Naive B cell (primary cell): ENCODE data around the gene MEN1. TPM values are rescaled to one million over a fixed set of nuclear protein-coding genes. Genes with fewer than 3 reads are reported as not detected.
A peak's percentile ranks its signal among the peaks of the same experiment; 100 is the strongest.

ENCODE experiments used
- ATAC-seq, 2 donors: fragments of 150-1000 bp; cut with Tn5 transposase; 2 replicates each; pipeline ENCODE4 v1.10.0; 2021; ENCODE audit warnings: low read depth in 2 of 2, mild to moderate bottlenecking in 2 of 2, moderate library complexity in 2 of 2
- DNase-seq: peaks from one replicate; pipeline ENCODE4 v3.0.0; 2022
- H3K27ac Mint-ChIP-seq, 6 donors: one replicate each; pipeline ENCODE4 v1.8.0; 2020 to 2022; ENCODE audit warnings: mild to moderate bottlenecking in 6 of 6, mixed read lengths in 6 of 6, moderate library complexity in 5 of 6, inconsistent platforms in 2 of 6
- H3K27me3 Mint-ChIP-seq, 3 donors: one replicate each; pipeline ENCODE4 v1.8.0; 2021 to 2022; ENCODE audit warnings: mixed read lengths in 3 of 3, mild to moderate bottlenecking in 1 of 3
- H3K36me3 Mint-ChIP-seq, 2 donors: one replicate each; pipeline ENCODE4 v1.8.0; 2020 to 2022; ENCODE audit warnings: mixed read lengths in 2 of 2, inconsistent platforms in 1 of 2, mild to moderate bottlenecking in 1 of 2
- H3K4me1 Mint-ChIP-seq, 3 donors: one replicate each; pipeline ENCODE4 v1.8.0; 2020 to 2022; ENCODE audit warnings: mixed read lengths in 3 of 3, inconsistent platforms in 1 of 3, mild to moderate bottlenecking in 1 of 3, moderate library complexity in 1 of 3
- H3K4me3 Mint-ChIP-seq, 8 donors: one replicate each; pipeline ENCODE4 v1.8.0; 2020 to 2022; ENCODE audit warnings: mild to moderate bottlenecking in 8 of 8, mixed read lengths in 8 of 8, moderate library complexity in 8 of 8, inconsistent platforms in 2 of 8
- H3K9me3 Mint-ChIP-seq, 7 donors: one replicate each; pipeline ENCODE4 v1.8.0; 2020 to 2022; ENCODE audit warnings: mixed read lengths in 7 of 7, mild to moderate bottlenecking in 5 of 7, inconsistent platforms in 2 of 7, moderate library complexity in 1 of 7
- polyA plus RNA-seq, 6 donors: library from polyadenylated mRNA; unstranded; fragments of 300-500 nt; fragmentation: Illumina TruSeq; gene quantifications; one replicate each; pipeline ENCODE4 v1.2.3, GENCODE V29; 2021; ENCODE audit warnings: low read depth in 6 of 6

The MEN1 gene
- polyA plus RNA-seq, 6 donors from 2014 or later: 12.3 to 49.5 (median 27.4) TPM

DNA sequence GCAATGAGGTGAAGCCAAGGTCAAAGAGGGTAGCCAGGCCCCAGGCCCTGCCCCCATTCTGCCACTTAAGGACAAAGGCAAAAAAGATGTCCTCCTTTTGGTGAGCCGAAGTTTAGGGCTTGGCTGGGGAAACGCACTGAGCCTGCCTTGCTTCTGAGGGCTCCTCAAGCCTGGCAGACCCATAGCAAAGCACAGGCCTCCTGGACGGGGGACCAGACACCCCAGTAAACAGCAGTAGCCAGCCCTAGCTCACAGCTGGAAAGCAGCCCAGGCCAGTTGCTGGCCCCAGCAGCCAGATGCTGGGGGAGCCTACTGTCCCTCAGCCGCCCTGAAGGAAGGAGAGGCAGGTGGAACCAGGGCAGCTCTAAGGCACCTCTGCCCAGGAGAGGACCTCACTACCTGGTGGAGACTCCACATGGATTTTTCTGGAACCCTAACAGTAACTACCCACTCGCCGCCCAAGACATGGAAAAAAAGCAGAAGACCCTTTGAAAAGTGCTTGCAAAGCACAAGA lies 46.8 kb downstream of the MEN1 start:
- Mint-ChIP-seq H3K9me3 (no peaks in the 10 kb centered on the region), H3K36me3 (peaks cover 9 to 34% of the 10 kb centered on the region in 2 donors), H3K4me3 (peak overlapping the region; percentile 64 to 96 (median 86)), H3K27me3 (no peaks in the 10 kb centered on the region), H3K27ac (peak overlapping the region; percentile 65 to 98 (median 95)), H3K4me1 (peaks cover 61 to 91% (median 85%) of the 10 kb centered on the region in 3 donors)
- no peak for DNase-seq
- ATAC-seq: no peak

GRCh38 chr11:64762674-64763525 lies 47.5 kb downstream of the MEN1 start:
- Mint-ChIP-seq H3K27ac (peak overlapping the region; percentile 65 to 97 (median 95)), H3K4me1 (peaks cover 55 to 84% (median 78%) of the 10 kb centered on the region in 3 donors), H3K9me3 (no peaks in the 10 kb centered on the region), H3K36me3 (peaks cover 9 to 32% of the 10 kb centered on the region in 2 donors), H3K27me3 (no peaks in the 10 kb centered on the region), H3K4me3 (peak overlapping the region; percentile 62 to 96 (median 84))
- peak; percentile 37 to 44 for ATAC-seq
- peak; percentile 44 for DNase-seq

- Mint-ChIP-seq H3K27ac (peak overlapping the region; percentile 88 to 97 (median 94)), H3K4me3 (peak overlapping the region; percentile 62 to 96 (median 84)), H3K4me1 (peaks cover 53 to 83% (median 72%) of the 10 kb centered on the region in 3 donors), H3K9me3 (no peaks in the 10 kb centered on the region), H3K36me3 (peaks cover 9 to 27% of the 10 kb centered on the region in 2 donors), H3K27me3 (no peaks in the 10 kb centered on the region)
- ATAC-seq (peak in 1 of 2 donors; percentile 3), DNase-seq (peak; percentile 29)
Measured at GRCh38 chr11:64762277-64762673, 48.1 kb downstream of the MEN1 start.

- Mint-ChIP-seq H3K9me3 (no peaks in the 10 kb centered on the region), H3K4me1 (peaks cover 50 to 75% (median 64%) of the 10 kb centered on the region in 3 donors), H3K27ac (peak overlapping the region in 4 of 6 donors; percentile 56 to 98 (median 91)), H3K27me3 (no peaks in the 10 kb centered on the region), H3K4me3 (peak overlapping the region in 6 of 8 donors; percentile 49 to 76 (median 59)), H3K36me3 (peaks cover 9 to 27% of the 10 kb centered on the region in 2 donors)
- DNase-seq (no peak), ATAC-seq (no peak)
Measured at GRCh38 chr11:64760759-64761420, 49.5 kb downstream of the MEN1 start.

DNA sequence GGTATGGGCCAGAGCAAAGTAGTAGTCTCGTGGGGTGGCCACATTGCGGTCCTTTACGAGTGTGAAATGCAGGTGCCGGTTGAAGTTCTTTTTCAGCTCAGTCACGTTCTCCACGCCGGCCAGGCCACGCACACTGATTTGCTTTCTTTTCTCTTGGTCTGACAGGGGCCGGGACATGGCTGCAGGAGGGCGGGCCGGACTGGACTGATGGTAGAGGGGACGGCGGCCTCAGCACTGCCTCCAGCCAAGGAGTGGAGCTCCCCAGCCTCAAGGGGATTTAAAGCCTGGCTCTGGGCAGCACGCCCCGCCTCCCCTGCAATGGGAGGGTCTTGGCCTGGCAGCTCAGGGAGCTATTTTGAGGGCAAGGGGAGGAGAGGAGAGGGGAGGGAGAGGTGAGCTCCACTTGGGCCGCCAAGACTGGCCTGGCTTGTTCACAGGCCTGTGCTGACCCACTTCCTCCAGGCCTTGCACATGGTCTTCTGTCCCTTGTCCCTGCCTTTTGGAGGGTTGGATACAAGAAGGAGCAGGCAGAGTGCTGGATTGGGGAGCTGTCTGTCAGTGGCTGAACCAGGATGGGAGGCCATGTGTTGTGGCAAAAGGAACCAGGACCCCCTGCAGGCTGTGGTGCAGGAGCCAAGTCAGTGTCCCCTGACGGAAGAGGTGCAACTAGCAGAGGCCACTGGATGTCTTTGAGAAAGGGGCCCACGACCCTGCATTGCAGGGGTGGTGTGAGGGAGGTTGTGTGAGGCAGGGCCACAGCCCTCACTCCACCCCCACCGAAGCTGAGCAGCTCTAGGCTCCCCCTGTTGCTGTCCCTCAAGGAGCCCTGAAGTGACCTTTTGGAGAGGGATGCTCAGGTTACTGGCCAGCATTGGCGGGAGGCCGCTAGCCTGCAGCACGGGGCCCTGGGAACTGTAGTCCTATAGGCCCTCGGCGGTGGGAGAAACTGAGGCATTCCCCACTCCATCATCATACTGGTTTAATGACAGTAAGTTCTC lies 50.3 kb downstream of the MEN1 start, which contains the start of gene PYGM:
PYGM (minus strand) TSS at position 253 of the 998 bp plus-strand sequence; CDS start at position 177, 76 bp downstream.
- ATAC-seq: no peak
- H3K4me1 Mint-ChIP-seq: peaks cover 43 to 67% (median 55%) of the 10 kb centered on the region in 3 donors
- peak within 1 kb of the TSS in 5 of 8 donors; percentile 28 to 76 (median 57) for H3K4me3 Mint-ChIP-seq
- DNase-seq: no peak
- no peaks in the 10 kb centered on the region for H3K27me3 Mint-ChIP-seq
- peaks cover 7 to 21% of the 10 kb centered on the region in 2 donors for H3K36me3 Mint-ChIP-seq
- no peaks in the 10 kb centered on the region for H3K9me3 Mint-ChIP-seq
- H3K27ac Mint-ChIP-seq: peak within 1 kb of the TSS; percentile 61 to 98 (median 81)

- peak overlapping the region in 4 of 6 donors; percentile 22 to 96 (median 48) for H3K27ac Mint-ChIP-seq
- peak overlapping the region in 1 of 8 donors; percentile 59 for H3K4me3 Mint-ChIP-seq
- ATAC-seq: no peak
- peaks cover 35 to 60% (median 47%) of the 10 kb centered on the region in 3 donors for H3K4me1 Mint-ChIP-seq
- peaks cover 0 to 15% of the 10 kb centered on the region in 2 donors for H3K36me3 Mint-ChIP-seq
- H3K27me3 Mint-ChIP-seq: no peaks in the 10 kb centered on the region
- no peak for DNase-seq
- no peaks in the 10 kb centered on the region for H3K9me3 Mint-ChIP-seq
Measured at GRCh38 chr11:64759131-64759721, 51.1 kb downstream of the MEN1 start.

- ATAC-seq (no peak), DNase-seq (no peak)
- peak overlapping the region in 4 of 6 donors; percentile 41 to 69 (median 52) for H3K27ac Mint-ChIP-seq
- no peaks in the 10 kb centered on the region for H3K27me3 Mint-ChIP-seq
- H3K4me1 Mint-ChIP-seq: peaks cover 33 to 52% (median 40%) of the 10 kb centered on the region in 3 donors
- H3K36me3 Mint-ChIP-seq: peaks cover 0 to 17% of the 10 kb centered on the region in 2 donors
- no peak overlapping the region for H3K4me3 Mint-ChIP-seq
- no peaks in the 10 kb centered on the region for H3K9me3 Mint-ChIP-seq
Measured at GRCh38 chr11:64758330-64759079, 51.8 kb downstream of the MEN1 start.

- no peaks in the 10 kb centered on the region for H3K9me3 Mint-ChIP-seq
- H3K36me3 Mint-ChIP-seq: peaks cover 0 to 13% of the 10 kb centered on the region in 2 donors
- H3K4me1 Mint-ChIP-seq: peaks cover 28 to 46% (median 38%) of the 10 kb centered on the region in 3 donors
- DNase-seq: no peak
- no peaks in the 10 kb centered on the region for H3K27me3 Mint-ChIP-seq
- ATAC-seq: no peak
- peak overlapping the region in 3 of 6 donors; percentile 24 to 65 (median 28) for H3K27ac Mint-ChIP-seq
- H3K4me3 Mint-ChIP-seq: no peak overlapping the region
Measured at GRCh38 chr11:64757549-64758329, 52.6 kb downstream of the MEN1 start.

DNA sequence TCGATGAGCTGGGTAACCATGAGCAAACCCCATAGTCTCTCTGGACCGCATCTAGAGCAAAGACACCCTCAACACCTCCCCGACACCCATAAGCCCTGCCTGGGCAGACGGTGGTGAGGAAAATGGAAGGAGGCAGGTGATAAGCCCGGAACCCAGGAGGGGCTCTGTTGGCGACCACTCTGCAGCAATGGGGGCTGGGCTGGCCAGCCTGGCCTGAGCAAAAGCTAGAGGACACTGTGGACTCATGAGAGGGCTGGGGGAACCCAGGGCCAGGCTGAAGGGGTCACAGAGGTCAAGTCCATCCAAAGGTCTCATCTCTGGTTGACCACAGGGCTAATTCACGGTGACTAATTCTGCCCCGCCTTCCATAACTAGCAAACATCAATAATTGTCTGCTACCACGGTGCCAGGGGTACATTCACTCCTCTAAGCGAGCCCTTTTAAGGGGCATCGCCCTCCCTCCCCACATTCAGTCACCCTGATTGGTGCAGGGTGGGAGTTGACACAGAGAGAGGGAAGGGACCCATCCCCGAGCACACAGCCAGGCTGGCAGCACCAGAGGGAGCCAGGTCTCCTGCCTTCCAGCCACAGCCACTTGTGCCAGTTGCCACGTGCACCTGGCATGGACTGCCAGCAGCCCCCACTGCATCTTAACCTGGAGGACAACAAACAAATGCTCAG lies 54.5 kb downstream of the MEN1 start:
- H3K9me3 Mint-ChIP-seq: no peaks in the 10 kb centered on the region
- no peaks in the 10 kb centered on the region for H3K27me3 Mint-ChIP-seq
- DNase-seq (no peak), ATAC-seq (no peak)
- peaks cover 26 to 41% (median 26%) of the 10 kb centered on the region in 3 donors for H3K4me1 Mint-ChIP-seq
- H3K27ac Mint-ChIP-seq: no peak overlapping the region
- H3K4me3 Mint-ChIP-seq: no peak overlapping the region
- H3K36me3 Mint-ChIP-seq: peaks cover 0 to 17% of the 10 kb centered on the region in 2 donors

DNA sequence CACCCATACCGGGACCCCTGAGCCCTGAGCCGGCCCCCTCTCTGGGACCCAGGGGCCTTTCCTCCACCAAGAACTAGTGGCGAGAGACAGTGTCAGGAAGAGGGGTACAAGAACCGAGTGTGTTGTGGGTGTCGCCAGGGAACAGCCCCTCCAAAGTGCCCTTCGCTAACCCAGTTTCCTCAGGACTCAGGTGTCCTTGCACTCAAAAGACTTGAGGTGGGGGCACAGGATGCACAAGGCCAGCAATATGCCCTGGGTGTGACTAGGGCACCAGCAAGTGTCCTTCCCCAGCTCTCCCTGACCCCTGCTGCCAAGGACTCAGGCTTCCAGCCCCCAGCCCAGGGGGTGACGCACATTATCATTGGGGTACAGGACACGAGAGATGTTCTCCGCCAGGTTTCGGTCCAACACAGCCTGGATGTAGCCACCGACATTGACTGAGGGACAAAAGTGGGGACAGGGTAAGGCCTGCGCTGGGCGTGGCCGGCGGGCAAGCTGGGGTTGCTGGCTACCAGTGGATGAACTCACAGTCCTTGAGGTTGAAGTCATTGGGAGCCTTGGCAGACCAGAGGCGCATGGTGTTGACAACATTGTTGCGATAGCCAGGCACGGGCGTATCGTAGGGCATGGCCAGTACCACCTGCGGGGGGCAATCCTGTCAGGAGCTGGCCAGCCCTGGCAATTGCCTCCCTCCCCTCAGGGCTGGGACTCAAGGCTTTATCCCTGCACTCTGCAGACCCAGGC lies 55.3 kb downstream of the MEN1 start:
- Mint-ChIP-seq H3K36me3 (peaks cover 0 to 24% of the 10 kb centered on the region in 2 donors), H3K9me3 (no peaks in the 10 kb centered on the region), H3K27ac (peak overlapping the region in 2 of 6 donors; percentile 36 to 77), H3K27me3 (no peaks in the 10 kb centered on the region), H3K4me3 (no peak overlapping the region), H3K4me1 (peaks cover 28 to 42% (median 31%) of the 10 kb centered on the region in 3 donors)
- ATAC-seq (no peak), DNase-seq (no peak)
